Liver (tissue), 9 donors: ENCODE results near the gene AKR1B1. TPM values are rescaled to one million over a fixed set of nuclear protein-coding genes. Genes with fewer than 3 reads are reported as not detected.

Experiments
- DNase-seq: peaks from one replicate; pipeline ENCODE4 v3.0.0-alpha.2; 2017; ENCODE audit warnings: low spot score
- H3K27ac ChIP-seq, 2 donors: one replicate each; pipeline ENCODE4 v1.7.0; 2013; ENCODE audit warnings: inconsistent platforms in 2 of 2, low read length in 2 of 2, control low read depth in 1 of 2, low read depth in 1 of 2, mild to moderate bottlenecking in 1 of 2
- H3K27me3 ChIP-seq, 4 donors: one replicate each; pipeline versions ENCODE4 v1.6.1 to v1.7.0; 2013; ENCODE audit warnings: low read length in 3 of 4, inconsistent platforms in 1 of 4, mild to moderate bottlenecking in 1 of 4, moderate library complexity in 1 of 4; ENCODE audit not compliant: control insufficient read depth in 4 of 4, insufficient read depth in 4 of 4
- H3K36me3 ChIP-seq, 4 donors: one replicate each; pipeline versions ENCODE4 v1.6.1 to v1.7.0; 2013; ENCODE audit warnings: low read length in 3 of 4, mild to moderate bottlenecking in 3 of 4, low read depth in 1 of 4, moderate library complexity in 1 of 4; ENCODE audit not compliant: control insufficient read depth in 4 of 4, insufficient read depth in 3 of 4
- H3K4me1 ChIP-seq, 4 donors: one replicate each; pipeline versions ENCODE4 v1.6.1 to v1.7.0; 2013; ENCODE audit warnings: low read length in 3 of 4, mild to moderate bottlenecking in 3 of 4, moderate library complexity in 1 of 4; ENCODE audit not compliant: control insufficient read depth in 4 of 4, insufficient read depth in 4 of 4
- H3K4me3 ChIP-seq, 3 donors: one replicate each; pipeline versions ENCODE4 v1.6.1 to v1.7.0; 2013; ENCODE audit warnings: low read length in 3 of 3, control low read depth in 1 of 3, low read depth in 1 of 3, mild to moderate bottlenecking in 1 of 3
- H3K9ac ChIP-seq, 2 donors: one replicate each; pipeline ENCODE4 v1.7.0; 2013; ENCODE audit warnings: low read length in 2 of 2, mild to moderate bottlenecking in 2 of 2, moderate library complexity in 2 of 2, control low read depth in 1 of 2, low read depth in 1 of 2
- H3K9me3 ChIP-seq, 4 donors: one replicate each; pipeline versions ENCODE4 v1.6.1 to v1.7.0; 2013; ENCODE audit warnings: low read length in 3 of 4; ENCODE audit not compliant: control insufficient read depth in 4 of 4
- ATF3 ChIP-seq: IDR thresholded peaks from 2 replicates; pipeline ENCODE4 v1.6.1; 2016; ENCODE audit warnings: antibody characterized with exemption
- EGR1 ChIP-seq, 2 donors: IDR thresholded peaks; 2 replicates each; pipeline ENCODE4 v1.6.1; 2016 to 2018; ENCODE audit warnings: antibody characterized with exemption in 2 of 2, low read depth in 2 of 2
- FOXA1 ChIP-seq: IDR thresholded peaks from 2 replicates; pipeline ENCODE4 v1.6.1; 2016; ENCODE audit warnings: antibody characterized with exemption
- FOXA2 ChIP-seq: IDR thresholded peaks from 2 replicates; pipeline ENCODE4 v1.6.1; 2016; ENCODE audit warnings: antibody characterized with exemption
- GABPA ChIP-seq, 2 donors: IDR thresholded peaks in 1 of 2; conservative IDR thresholded peaks in 1 of 2; 2 replicates each; pipeline ENCODE4 v1.6.1; 2016; ENCODE audit warnings: antibody characterized with exemption in 2 of 2, mild to moderate bottlenecking in 1 of 2, moderate library complexity in 1 of 2
- HNF4A ChIP-seq, 2 donors: conservative IDR thresholded peaks; 2 replicates each; pipeline ENCODE4 v1.6.1; 2016; ENCODE audit warnings: antibody characterized with exemption in 2 of 2, mild to moderate bottlenecking in 2 of 2
- HNF4G ChIP-seq: IDR thresholded peaks from 2 replicates; pipeline ENCODE4 v1.6.1; 2016; ENCODE audit warnings: antibody characterized with exemption
- JUND ChIP-seq, 2 donors: IDR thresholded peaks; 2 replicates each; pipeline ENCODE4 v1.6.1; 2016; ENCODE audit warnings: antibody characterized with exemption in 2 of 2
- MAX ChIP-seq: IDR thresholded peaks from 2 replicates; pipeline ENCODE4 v1.6.1; 2016; ENCODE audit warnings: antibody characterized with exemption
- NR2F2 ChIP-seq: IDR thresholded peaks from 2 replicates; pipeline ENCODE4 v1.6.1; 2016; ENCODE audit warnings: antibody characterized with exemption
- RAD21 ChIP-seq, 2 donors: IDR thresholded peaks; 2 replicates each; pipeline ENCODE4 v1.6.1; 2016; ENCODE audit warnings: antibody characterized with exemption in 2 of 2, mild to moderate bottlenecking in 2 of 2
- REST ChIP-seq: IDR thresholded peaks from 2 replicates; pipeline ENCODE4 v1.6.1; 2016; ENCODE audit warnings: antibody characterized with exemption, mild to moderate bottlenecking
- RXRA ChIP-seq, 2 donors: IDR thresholded peaks; 2 replicates each; pipeline ENCODE4 v1.6.1; 2017 to 2018; ENCODE audit warnings: antibody characterized with exemption in 2 of 2, mild to moderate bottlenecking in 1 of 2
- SP1 ChIP-seq: IDR thresholded peaks from 2 replicates; pipeline ENCODE4 v1.6.1; 2018; ENCODE audit warnings: antibody characterized with exemption, mild to moderate bottlenecking
- TAF1 ChIP-seq: conservative IDR thresholded peaks from 2 replicates; pipeline ENCODE4 v1.6.1; 2016; ENCODE audit warnings: antibody characterized with exemption, mild to moderate bottlenecking
- YY1 ChIP-seq: IDR thresholded peaks from 2 replicates; pipeline ENCODE4 v1.6.1; 2016; ENCODE audit warnings: antibody characterized with exemption, mild to moderate bottlenecking
- WGBS: extraction: QIAGEN DNeasy Blood & Tissue Kit; methylation state at CpG from one replicate; pipeline ENCODE4 v1.1.7; 2013; 5-methylcytosine and 5-hydroxymethylcytosine counted together
- polyA plus RNA-seq, 2 donors: library from polyadenylated mRNA; stranded (reverse) in 1 of 2; unstranded in 1 of 2; fragments of 200-250 nt in 1 of 2; fragments of >200 nt in 1 of 2; fragmentation: Nextera tagmentation in 1 of 2; extraction: Ambion mirVana in 1 of 2; gene quantifications; one replicate each; pipeline versions ENCODE4 v1.2.1 to v1.2.3, GENCODE V29; 2013 to 2015
- total RNA-seq, 2 donors: library from RNA; depleted of rRNA; stranded (reverse); fragments of >200 nt; gene quantifications; one replicate each; pipeline ENCODE4 v1.2.3, GENCODE V29; 2014
- TF ChIP-seq, protein P1 (sequence below): fragments of 150-350 bp; IDR thresholded peaks from 2 replicates; pipeline ENCODE4 v1.5.1; 2017; ENCODE audit warnings: improper control_type of control experiment, low read depth, low read length; ENCODE audit not compliant: missing input control
- TF ChIP-seq, protein P2 (sequence below): IDR thresholded peaks from 2 replicates; pipeline ENCODE4 v1.6.1; 2016; ENCODE audit warnings: antibody characterized with exemption
- donor health status: healthy.
- donor health status: healthy.
- donor health status: healthy.
- donor health status: healthy.
- donor health status: healthy.

Gene AKR1B1
- total RNA-seq: 10 to 100 TPM; 10.8 to 11.8 TPM
- polyA plus RNA-seq: 10 to 100 TPM; 11.3 to 12.6 TPM

GRCh38 chr7:134458806-134459698 is at the start of gene AKR1B1:
Gene AKR1B1 (minus strand): TSS chr7:134459100. CDS start chr7:134459062, 38 bp downstream.
- TF ChIP-seq JUND (IDR thresholded peaks at IDR 0.05): no peak
- TF ChIP-seq FOXA2: no peak
- TF ChIP-seq NR2F2: peak; percentile 86
- TF ChIP-seq HNF4A (conservative IDR thresholded peaks at IDR 0.05): no peak
- TF ChIP-seq FOXA1: no peak
- TF ChIP-seq EGR1 (IDR thresholded peaks at IDR 0.05; ENCODE audit: low read depth in 2 of 2): no peak
- TF ChIP-seq GABPA (IDR thresholded peaks at IDR 0.05 in 1 of 2, conservative IDR thresholded peaks at IDR 0.05 in 1 of 2): no peak
- peak; percentile 42 for TF ChIP-seq SP1
- no peak for TF ChIP-seq TAF1
- no peak for TF ChIP-seq MAX
- no peak for TF ChIP-seq RXRA (IDR thresholded peaks at IDR 0.05)
- TF ChIP-seq, protein P1, sequence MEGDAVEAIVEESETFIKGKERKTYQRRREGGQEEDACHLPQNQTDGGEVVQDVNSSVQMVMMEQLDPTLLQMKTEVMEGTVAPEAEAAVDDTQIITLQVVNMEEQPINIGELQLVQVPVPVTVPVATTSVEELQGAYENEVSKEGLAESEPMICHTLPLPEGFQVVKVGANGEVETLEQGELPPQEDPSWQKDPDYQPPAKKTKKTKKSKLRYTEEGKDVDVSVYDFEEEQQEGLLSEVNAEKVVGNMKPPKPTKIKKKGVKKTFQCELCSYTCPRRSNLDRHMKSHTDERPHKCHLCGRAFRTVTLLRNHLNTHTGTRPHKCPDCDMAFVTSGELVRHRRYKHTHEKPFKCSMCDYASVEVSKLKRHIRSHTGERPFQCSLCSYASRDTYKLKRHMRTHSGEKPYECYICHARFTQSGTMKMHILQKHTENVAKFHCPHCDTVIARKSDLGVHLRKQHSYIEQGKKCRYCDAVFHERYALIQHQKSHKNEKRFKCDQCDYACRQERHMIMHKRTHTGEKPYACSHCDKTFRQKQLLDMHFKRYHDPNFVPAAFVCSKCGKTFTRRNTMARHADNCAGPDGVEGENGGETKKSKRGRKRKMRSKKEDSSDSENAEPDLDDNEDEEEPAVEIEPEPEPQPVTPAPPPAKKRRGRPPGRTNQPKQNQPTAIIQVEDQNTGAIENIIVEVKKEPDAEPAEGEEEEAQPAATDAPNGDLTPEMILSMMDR: peak; percentile 33
- TF ChIP-seq RAD21 (IDR thresholded peaks at IDR 0.05): no peak
- TF ChIP-seq HNF4G: no peak
- no peak for TF ChIP-seq ATF3
- no peak for TF ChIP-seq REST
- TF ChIP-seq, protein P2, sequence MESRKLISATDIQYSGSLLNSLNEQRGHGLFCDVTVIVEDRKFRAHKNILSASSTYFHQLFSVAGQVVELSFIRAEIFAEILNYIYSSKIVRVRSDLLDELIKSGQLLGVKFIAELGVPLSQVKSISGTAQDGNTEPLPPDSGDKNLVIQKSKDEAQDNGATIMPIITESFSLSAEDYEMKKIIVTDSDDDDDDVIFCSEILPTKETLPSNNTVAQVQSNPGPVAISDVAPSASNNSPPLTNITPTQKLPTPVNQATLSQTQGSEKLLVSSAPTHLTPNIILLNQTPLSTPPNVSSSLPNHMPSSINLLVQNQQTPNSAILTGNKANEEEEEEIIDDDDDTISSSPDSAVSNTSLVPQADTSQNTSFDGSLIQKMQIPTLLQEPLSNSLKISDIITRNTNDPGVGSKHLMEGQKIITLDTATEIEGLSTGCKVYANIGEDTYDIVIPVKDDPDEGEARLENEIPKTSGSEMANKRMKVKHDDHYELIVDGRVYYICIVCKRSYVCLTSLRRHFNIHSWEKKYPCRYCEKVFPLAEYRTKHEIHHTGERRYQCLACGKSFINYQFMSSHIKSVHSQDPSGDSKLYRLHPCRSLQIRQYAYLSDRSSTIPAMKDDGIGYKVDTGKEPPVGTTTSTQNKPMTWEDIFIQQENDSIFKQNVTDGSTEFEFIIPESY: no peak
- no peak for TF ChIP-seq YY1

More at GRCh38 chr7:134458806-134459698, at the start of gene AKR1B1:
- no peaks in the 10 kb centered on the region for H3K36me3 ChIP-seq
- H3K27me3 ChIP-seq: peaks cover 0 to 5% (median 0%) of the 10 kb centered on the region in 4 donors
- WGBS: 5% methylated on average over 61 of the region's 61 CpGs
- H3K4me1 ChIP-seq: peaks cover 6 to 16% (median 7%) of the 10 kb centered on the region in 4 donors
- DNase-seq: peak; percentile 66
- no peaks in the 10 kb centered on the region for H3K9me3 ChIP-seq
- peak within 1 kb of the TSS in 1 of 2 donors; percentile 10 for H3K9ac ChIP-seq
- peak within 1 kb of the TSS; percentile 42 to 69 (median 57) for H3K4me3 ChIP-seq
- H3K27ac ChIP-seq: peak within 1 kb of the TSS; percentile 6 to 50
